Stimulated activated naive CD4-positive, alpha-beta T cell treated with Interleukin-2 at 50 U/mL for 16 hours (primary cell): ENCODE results near the gene OSGIN1.

Experiments used
- DNase-seq: peaks from one replicate; lab custom pipeline; 2025; lab: John Stamatoyannopoulos, UW

The OSGIN1 gene

GRCh38 chr16:83957296-83957855 is 4.3 kb downstream of the OSGIN1 start:
- DNase-seq, result no peak

GRCh38 chr16:83958137-83958845 is 5.3 kb downstream of the OSGIN1 start:
- no peak for DNase-seq

- DNase-seq, result no peak
Observed at GRCh38 chr16:83958846-83959565, 6.0 kb downstream of the OSGIN1 start.

GRCh38 chr16:83959656-83960434 is 6.8 kb downstream of the OSGIN1 start:
- DNase-seq, result no peak

GRCh38 chr16:83960521-83961249 is 7.6 kb downstream of the OSGIN1 start:
- no peak for DNase-seq

- no peak for DNase-seq
Observed at GRCh38 chr16:83961591-83961990, 8.6 kb downstream of the OSGIN1 start.

GRCh38 chr16:83963277-83964119 is 10.5 kb downstream of the OSGIN1 start:
- no peak for DNase-seq

- no peak for DNase-seq
Observed at GRCh38 chr16:83964684-83965443, 11.8 kb downstream of the OSGIN1 start.

GRCh38 chr16:83965444-83966152 is 12.6 kb downstream of the OSGIN1 start:
- no peak for DNase-seq

- DNase-seq, result no peak
Observed at GRCh38 chr16:83966153-83966696, 13.2 kb downstream of the OSGIN1 start.

GRCh38 chr16:83967091-83967490 is 14.1 kb downstream of the OSGIN1 start:
- DNase-seq, result no peak

GRCh38 chr16:83967838-83968305 is 14.8 kb downstream of the OSGIN1 start, which contains the start of gene NECAB2:
Gene NECAB2, plus strand, starts transcription at chr16:83968244. Its CDS starts 405 bp downstream, at chr16:83968649.
- DNase-seq, result no peak

GRCh38 chr16:83968306-83968851 is 15.3 kb downstream of the OSGIN1 start:
- no peak for DNase-seq

- no peak for DNase-seq
Observed at GRCh38 chr16:83968891-83969649, 16.0 kb downstream of the OSGIN1 start.

- no peak for DNase-seq
Observed at GRCh38 chr16:83969771-83970429, 16.9 kb downstream of the OSGIN1 start.

GRCh38 chr16:83970430-83970815 is 17.4 kb downstream of the OSGIN1 start:
- DNase-seq, result no peak
